HG03103 (cell line): ENCODE measurements around the gene AQP5.

Source experiments
- ATAC-seq: cut with Tn5 transposase; IDR thresholded peaks from one replicate; pipeline ENCODE4 v1.9.1; 2021; ENCODE audit warnings: low read depth; ENCODE audit not compliant: unreplicated experiment

Gene AQP5

DNA sequence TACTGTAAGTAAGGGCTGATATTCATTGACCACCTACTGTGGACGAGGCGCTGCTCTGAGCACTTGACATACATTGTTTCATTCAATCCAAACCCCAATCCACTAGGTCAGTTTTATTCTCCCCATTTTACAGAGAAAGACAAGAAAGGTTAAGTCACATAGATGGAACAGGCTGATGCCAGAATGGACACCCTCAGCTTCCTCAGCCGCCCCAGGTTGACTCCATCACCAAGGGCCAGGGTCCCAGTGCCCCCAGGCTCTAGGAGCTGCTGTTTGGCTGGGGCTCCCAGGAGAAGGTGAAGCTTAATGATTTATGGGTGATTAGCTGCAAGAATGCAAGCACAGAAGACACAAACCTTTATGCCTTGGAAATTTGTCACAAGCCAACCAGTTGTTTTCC is 11.8 kb upstream of the AQP5 start:
- no peak for ATAC-seq

DNA sequence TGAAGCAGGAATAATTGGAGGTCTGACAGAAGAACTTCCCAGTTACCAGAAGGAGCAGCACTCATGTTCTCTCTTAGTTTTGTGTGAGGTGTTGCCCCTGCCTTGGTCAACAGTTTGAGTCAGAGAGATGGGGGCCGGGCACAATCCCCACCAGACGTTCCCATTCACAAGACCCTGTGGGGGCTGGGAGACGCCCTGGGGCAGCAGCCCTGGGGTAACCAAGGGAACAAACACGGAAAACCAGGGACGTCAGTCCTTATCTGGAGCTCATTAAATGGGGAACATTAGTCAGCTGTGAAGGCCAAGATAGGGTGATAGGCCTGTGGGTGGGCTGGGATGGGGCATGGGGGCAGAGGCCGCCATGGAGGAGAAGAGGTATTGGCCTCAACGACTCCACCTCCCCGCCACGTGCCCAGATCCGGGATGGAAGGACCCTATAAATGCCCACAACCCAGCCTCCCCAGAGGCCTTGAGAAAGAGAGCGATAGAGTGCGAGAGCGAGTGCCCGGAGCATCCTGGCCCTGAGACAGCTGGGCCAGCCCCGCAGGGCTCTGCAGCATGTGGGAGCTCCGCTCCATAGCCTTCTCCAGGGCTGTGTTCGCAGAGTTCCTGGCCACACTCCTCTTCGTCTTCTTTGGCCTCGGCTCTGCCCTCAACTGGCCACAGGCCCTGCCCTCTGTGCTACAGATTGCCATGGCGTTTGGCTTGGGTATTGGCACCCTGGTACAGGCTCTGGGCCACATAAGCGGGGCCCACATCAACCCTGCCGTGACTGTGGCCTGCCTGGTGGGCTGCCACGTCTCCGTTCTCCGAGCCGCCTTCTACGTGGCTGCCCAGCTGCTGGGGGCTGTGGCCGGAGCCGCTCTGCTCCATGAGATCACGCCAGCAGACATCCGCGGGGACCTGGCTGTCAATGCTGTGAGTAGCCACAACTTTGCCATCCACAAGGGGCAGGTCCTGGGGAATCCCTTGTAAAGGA is 11.1 kb upstream of the AQP5 start, which contains the start of gene AQP2:
TSS of gene AQP2 (plus strand) at position 465 of the 979 bp plus-strand sequence. CDS start at position 559, 94 bp downstream.
- no peak for ATAC-seq

DNA sequence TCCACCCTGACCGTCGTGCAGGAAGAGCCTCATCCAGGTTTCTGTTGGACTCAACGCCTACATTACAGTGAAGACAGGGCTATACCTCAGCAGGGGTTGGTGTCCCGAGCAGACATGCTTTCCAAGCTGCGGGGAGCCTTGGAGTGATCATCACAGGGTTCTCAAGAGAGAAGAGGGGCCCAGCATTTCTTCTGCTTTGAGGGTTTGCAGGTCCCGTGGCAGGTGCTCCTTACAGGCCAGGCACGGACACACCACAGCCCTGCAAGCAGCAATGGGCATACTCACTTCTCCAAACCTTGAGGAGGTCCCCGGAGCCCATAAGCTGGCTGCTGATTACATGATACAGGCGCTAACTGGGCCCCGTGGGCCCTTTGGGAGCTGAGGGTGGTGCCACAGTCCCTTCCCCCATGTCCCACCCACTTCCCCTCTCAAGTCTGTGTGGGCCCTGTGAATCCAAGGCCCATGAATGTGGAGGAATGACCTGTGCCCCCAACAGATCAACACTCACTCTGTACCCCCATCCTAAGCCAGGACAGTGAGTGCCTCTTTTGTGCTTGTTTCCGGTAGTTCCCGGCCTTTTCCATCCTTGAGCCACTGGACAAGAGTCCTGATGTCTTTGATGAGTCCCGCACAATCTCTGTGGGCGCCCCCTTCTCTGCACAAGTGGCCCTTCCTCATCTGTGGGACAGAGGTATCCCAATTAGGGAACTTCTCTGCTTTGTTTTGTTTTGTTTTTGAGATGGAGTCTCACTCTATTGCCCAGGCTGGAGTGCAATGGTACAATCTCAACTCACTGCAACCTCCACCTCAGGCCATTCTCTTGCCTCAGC is 10.0 kb upstream of the AQP5 start:
- no peak for ATAC-seq

- no peak for ATAC-seq
These were observed 9.1 kb upstream of the AQP5 start for GRCh38 chr12:49952391-49953055.

DNA sequence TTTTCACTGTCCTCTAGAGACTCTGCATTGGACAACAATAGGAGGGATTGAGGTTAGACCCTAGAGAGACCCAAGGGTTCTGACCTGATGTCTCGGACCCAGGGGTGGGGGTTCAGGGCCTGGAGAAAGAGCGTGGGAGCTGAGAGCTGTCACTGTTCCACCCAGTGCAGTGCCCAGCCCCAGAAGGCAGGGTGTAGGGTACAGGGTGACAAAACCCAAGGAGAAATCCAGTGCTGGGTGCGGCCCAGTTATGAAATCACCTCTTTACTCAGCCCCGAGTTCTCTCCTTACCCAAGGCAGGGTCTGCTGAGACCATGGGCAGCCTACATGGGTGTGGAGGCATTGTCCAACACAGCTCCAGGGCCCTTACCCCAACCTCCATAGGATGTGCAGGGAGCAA is 8.5 kb upstream of the AQP5 start:
- ATAC-seq: no peak

GRCh38 chr12:49953961-49954846 is 7.5 kb upstream of the AQP5 start:
- ATAC-seq: no peak

DNA sequence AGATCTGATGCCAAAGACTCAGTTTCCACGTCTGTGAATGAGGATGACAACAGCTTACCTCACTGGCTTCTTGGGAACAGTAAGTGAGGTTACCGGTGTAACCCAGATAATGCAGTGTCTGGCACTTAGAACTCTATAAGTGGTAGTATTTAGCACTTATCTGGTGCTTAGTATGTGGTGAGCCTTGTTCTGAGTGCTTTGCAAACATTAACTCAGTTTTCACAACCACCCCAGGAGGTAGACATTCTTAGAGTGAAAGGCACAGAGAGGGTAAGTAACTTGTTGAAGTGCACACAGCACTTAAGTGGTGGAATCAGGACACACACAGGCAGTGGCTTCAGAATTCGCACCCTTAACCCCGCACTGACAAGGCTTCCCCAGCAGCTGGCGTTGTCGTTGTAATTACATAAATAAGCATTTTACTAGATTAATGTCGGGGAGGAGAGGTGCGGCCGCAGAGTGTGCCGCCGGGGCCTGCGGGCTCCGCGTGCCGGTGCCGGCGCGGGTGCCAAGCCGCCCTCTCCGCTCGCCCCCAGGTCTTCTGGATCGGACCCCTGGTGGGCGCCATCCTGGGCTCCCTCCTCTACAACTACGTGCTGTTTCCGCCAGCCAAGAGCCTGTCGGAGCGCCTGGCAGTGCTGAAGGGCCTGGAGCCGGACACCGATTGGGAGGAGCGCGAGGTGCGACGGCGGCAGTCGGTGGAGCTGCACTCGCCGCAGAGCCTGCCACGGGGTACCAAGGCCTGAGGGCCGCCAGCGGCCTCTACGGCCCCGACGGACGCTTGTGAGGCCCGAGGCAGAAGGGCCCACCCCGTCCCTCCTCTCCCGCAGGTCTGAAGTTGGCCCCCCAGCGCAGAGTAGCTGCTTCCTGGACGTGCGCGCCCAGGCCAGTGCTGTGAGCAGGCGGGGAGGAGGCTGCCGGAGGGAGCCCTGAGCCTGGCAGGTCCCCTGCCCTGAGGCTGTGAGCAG is 6.5 kb upstream of the AQP5 start:
- ATAC-seq: no peak

GRCh38 chr12:49955899-49956662 is 5.6 kb upstream of the AQP5 start:
- ATAC-seq: no peak

- no peak for ATAC-seq
These were observed 4.8 kb upstream of the AQP5 start for GRCh38 chr12:49956663-49957569.

DNA sequence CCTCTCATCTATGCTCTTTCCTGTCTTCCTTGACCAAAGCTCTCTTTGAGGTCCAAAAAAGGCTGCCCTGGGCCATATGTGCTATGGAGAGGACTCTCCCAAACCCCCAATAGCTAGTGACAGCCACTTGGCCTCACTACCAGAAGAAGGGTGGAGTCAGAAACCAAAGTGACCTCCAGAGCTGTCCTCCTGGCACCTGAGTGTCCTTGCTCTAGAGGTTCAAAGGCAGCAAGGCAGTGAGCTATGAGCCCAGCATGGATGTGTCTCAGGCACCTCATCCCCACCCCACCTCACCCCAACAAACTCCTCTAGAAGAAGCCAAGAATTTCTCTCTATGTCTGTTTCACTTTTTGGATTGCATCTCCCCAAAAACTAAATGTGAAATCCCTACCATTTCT is 4.1 kb upstream of the AQP5 start:
- no peak for ATAC-seq

DNA sequence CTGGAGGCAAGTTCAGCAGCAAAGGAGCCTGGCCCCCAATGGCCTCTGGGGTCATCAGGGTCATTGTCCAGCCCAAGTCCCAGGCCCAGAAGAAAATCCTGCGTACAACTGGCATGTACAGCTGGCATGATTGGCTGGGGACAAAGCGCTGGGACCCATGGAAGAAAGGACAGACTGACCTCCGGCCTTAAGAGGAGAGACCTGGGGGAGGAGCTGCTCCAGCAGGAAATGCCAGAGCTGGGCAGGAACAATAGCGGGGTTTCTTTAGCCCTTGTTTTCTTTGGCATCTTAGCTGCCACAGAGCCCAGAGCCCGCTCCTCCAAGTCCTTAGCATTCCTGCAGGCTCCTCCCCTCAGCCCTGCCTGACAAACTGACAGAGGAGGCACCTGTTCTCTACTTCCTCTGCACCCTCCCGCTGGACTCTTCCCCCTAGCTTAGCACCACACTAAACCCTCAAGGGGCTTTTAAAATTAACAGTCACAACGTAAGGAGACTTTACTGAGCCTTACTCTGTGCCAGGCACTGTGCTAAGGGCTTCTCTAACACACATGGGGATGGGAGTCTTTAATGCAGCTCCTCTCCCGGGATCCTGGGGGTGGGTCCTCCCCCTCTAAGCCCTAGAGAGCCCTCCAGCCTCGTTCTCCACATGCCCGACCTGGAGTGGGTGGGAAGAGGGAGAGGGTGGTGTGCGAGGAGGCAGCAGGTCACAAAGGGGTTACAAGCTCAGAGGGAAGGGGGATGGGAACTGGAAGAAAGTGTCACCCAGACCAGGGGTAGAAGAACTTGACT is 1.8 kb upstream of the AQP5 start:
- no peak for ATAC-seq

GRCh38 chr12:49960474-49961110 is 1.1 kb upstream of the AQP5 start:
- no peak for ATAC-seq

DNA sequence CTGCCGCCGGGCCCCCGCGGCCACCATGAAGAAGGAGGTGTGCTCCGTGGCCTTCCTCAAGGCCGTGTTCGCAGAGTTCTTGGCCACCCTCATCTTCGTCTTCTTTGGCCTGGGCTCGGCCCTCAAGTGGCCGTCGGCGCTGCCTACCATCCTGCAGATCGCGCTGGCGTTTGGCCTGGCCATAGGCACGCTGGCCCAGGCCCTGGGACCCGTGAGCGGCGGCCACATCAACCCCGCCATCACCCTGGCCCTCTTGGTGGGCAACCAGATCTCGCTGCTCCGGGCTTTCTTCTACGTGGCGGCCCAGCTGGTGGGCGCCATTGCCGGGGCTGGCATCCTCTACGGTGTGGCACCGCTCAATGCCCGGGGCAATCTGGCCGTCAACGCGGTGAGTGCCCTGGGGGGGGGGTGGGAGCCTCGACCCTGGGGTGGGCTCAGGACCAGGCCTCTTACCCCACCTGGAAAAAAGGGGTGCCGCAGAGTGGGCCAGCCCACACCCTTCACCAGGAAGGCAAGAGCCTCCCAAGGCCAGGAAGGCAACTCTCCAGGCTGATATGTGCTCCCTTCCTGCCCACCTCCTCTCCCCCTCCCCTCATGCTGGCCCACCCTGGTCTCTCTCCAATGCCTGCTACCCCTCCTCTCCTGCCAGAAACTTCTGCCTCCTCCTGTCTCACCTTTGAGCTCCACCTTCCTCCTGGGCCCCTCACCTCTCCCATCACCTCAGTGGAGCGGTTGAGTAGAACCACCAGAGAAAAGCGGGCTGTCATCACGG is 507 bp downstream of the AQP5 start:
- no peak for ATAC-seq

GRCh38 chr12:49962861-49963765 is 1.4 kb downstream of the AQP5 start:
- no peak for ATAC-seq
